Activated CD4-positive, alpha-beta memory T cell treated with anti-CD3 and anti-CD28 coated beads, Interleukin-2, amount 10 ng/mL, durations not matched to agents 7 days and 5 days (primary cell): ENCODE measurements around the gene GOLGA6L1. TPM values are rescaled to one million over a fixed set of nuclear protein-coding genes. Genes with fewer than 3 reads are reported as not detected.
"Not testable (repeated sequence)": the region's sequence is repeated elsewhere in the genome, so short reads cannot be mapped to it uniquely, and the experiment has no call there.

Source experiments
- CTCF ChIA-PET: fragments of 350-600 bp; sonication (Branson Sonifier 250); formaldehyde crosslinking; loops from one replicate; lab custom pipeline; 2021; ENCODE audit warnings: antibody characterized with exemption, inconsistent platforms; lab: Charles Lee
- POLR2A ChIA-PET: fragments of 350-600 bp; sonication (Branson Sonifier 250); formaldehyde crosslinking; loops from one replicate; lab custom pipeline; 2021; ENCODE audit warnings: antibody characterized with exemption; lab: Charles Lee
- DNase-seq: peaks from one replicate; pipeline ENCODE4 v3.0.0-alpha.2; 2020
- H3K27ac Mint-ChIP-seq: one replicate; pipeline ENCODE4 v1.8.0; 2021; ENCODE audit warnings: mild to moderate bottlenecking, mixed read lengths
- H3K27me3 Mint-ChIP-seq: one replicate; pipeline ENCODE4 v1.8.0; 2021; ENCODE audit warnings: mixed read lengths
- H3K36me3 Mint-ChIP-seq: one replicate; pipeline ENCODE4 v1.8.0; 2021; ENCODE audit warnings: low read depth, mixed read lengths
- H3K4me1 Mint-ChIP-seq: one replicate; pipeline ENCODE4 v1.8.0; 2021; ENCODE audit warnings: mixed read lengths
- H3K4me3 Mint-ChIP-seq: one replicate; pipeline ENCODE4 v1.8.0; 2021; ENCODE audit warnings: mild to moderate bottlenecking, mixed read lengths
- H3K9me3 Mint-ChIP-seq: one replicate; pipeline ENCODE4 v1.8.0; 2021; ENCODE audit warnings: mixed read lengths
- total RNA-seq, 2 experiments: library from RNA; stranded (reverse); gene quantifications; one replicate each; pipeline ENCODE4 v1.2.3, GENCODE V29; 2021

Gene GOLGA6L1, protein sequence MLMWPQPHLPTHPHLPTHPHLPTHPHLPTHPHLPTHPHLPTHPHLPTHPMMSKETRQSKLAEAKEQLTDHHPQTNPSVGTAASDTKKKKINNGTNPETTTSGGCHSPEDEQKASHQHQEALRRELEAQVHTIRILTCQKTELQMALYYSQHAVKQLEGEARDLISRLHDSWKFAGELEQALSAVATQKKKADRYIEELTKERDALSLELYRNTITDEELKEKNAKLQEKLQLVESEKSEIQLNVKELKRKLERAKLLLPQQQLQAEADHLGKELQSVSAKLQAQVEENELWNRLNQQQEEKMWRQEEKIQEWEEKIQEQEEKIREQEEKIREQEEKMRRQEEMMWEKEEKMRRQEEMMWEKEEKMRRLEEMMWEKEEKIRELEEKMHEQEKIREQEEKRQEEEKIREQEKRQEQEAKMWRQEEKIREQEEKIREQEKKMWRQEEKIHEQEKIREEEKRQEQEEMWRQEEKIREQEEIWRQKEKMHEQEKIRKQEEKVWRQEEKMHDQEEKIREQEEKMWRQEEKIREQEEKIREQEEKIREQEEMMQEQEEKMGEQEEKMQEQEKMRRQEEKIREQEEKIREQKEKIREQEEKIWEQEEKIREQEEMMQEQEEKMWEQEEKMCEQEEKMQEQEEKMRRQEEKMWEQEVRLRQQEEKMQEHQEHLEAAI
- not detected for total RNA-seq

DNA sequence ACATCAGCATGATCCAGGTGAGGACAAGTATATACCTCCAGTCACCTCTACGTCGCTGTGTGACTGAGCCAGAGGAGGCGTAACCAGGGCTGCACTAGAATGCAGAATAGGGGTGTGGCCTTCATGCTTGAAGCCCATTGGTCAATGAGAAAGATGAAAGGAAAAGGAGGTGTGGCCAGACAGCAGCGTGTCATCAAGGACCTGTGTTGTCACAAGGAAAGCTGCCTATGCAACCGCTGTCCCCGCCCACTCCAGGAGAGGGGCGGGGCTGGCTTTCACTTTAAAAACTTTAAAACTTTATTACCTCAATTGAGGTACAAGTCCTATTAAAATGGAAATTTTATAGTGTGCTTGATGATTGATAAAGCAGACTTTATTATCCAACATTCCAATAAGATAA is at the start of gene GOLGA6L1:
TSS of gene GOLGA6L1 (minus strand) at position 101 of the 400 bp plus-strand sequence. CDS start at position 10, 91 bp downstream.
- H3K27me3 Mint-ChIP-seq, DNase-seq, POLR2A ChIA-PET, H3K36me3 Mint-ChIP-seq, CTCF ChIA-PET, H3K4me1 Mint-ChIP-seq, H3K9me3 Mint-ChIP-seq, H3K27ac Mint-ChIP-seq, H3K4me3 Mint-ChIP-seq: not testable (repeated sequence)

DNA sequence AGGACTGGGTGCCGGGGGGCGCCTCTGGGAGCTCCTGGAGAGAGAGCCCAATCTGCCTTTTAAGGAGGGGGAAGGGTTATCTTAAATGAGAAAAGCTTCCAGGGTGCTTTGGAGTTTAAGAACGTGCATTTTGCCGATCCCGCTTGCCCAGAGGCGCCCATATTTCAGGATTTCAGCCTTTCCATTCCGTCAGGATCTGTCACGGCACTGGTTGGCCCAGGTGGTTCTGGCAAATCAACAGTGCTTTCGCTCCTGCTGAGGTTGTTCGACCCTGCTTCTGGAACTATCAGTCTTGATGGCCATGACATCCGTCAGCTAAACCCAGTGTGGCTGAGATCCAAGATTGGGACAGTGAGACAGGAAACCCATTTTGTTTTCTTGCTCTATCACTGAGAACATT is 44.6 kb upstream of the GOLGA6L1 start:
- H3K9me3 Mint-ChIP-seq, DNase-seq, H3K36me3 Mint-ChIP-seq, H3K27me3 Mint-ChIP-seq, H3K27ac Mint-ChIP-seq, CTCF ChIA-PET, H3K4me3 Mint-ChIP-seq, H3K4me1 Mint-ChIP-seq, POLR2A ChIA-PET: not testable (repeated sequence)

DNA sequence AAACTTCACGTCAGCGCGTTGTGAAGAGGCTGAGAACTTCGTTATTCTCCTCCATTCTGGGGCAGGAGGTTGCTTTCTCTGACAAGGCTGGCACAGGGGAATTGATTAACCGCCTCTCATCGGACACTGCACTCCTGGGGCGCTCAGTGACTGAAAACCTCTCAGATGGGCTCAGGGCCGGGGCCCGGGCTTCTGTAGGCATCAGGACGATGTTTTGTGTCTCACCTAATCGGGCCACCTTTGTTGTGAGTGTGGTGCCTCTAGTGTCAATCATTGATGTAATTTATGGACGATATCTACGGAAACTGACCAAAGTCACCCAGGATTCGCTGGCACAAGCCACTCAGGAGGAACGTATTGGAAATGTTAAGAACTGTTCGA is 43.9 kb upstream of the GOLGA6L1 start:
- POLR2A ChIA-PET, H3K27me3 Mint-ChIP-seq, H3K36me3 Mint-ChIP-seq, H3K27ac Mint-ChIP-seq, H3K4me3 Mint-ChIP-seq, CTCF ChIA-PET, H3K9me3 Mint-ChIP-seq, DNase-seq, H3K4me1 Mint-ChIP-seq: not testable (repeated sequence)

DNA sequence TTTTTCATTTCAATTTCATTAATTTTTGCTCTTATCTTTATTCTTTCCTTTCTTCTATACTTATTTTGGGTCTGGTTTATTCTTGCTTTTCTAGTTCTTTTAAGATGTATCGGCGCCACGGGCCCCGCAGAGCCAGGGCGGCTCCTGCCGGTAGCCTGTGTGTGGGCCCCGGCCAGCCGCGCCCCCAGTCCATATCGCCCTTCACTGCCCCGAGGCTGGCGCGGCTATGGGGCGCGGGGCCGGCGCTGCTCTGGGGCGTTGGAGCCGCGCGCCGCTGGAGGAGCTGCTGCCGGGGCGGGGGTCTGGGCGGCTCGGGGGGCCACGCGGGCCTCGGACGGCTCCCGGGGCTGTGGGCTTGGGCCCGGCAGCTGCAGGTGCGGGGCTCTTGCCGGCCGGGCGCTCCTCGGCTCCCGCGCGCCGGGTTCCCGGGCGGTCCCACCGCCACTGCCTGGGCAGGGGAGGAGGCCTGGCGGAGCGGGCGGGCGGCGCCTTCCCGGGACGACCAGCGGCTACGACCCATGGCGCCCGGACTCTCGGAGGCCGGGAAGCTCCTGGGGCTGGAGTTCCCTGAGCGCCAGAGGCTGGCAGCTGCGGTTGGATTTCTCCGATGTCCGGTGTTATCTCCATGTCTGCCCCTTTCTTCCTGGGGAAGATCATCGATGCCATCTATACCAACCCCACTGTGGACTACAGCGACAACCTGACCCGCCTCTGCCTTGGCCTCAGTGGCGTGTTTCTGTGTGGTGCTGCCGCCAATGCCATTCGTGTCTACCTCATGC is 43.3 kb upstream of the GOLGA6L1 start:
- H3K4me1 Mint-ChIP-seq, H3K4me3 Mint-ChIP-seq, POLR2A ChIA-PET, H3K9me3 Mint-ChIP-seq, H3K36me3 Mint-ChIP-seq, H3K27ac Mint-ChIP-seq, DNase-seq, H3K27me3 Mint-ChIP-seq, CTCF ChIA-PET: not testable (repeated sequence)

DNA sequence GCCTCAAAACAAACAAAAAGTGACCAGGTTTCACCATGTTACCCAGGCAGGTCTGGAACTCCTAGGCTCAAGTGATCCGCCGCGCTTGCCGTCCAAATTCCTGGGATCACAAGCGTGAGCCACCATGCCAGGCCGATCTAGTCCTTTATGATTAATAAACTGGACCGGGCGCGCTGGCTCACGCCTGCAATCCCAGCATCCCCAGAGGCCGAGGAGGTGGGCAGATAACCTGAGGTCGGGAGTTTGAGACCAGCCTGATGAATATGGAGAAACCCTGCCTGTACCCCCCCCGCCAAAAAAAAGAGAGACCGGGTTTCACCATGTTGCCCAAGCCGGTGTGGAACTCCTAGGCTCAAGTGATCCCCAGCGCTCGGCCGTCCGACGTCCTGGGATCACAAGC is 40.1 kb upstream of the GOLGA6L1 start:
- H3K27me3 Mint-ChIP-seq, H3K36me3 Mint-ChIP-seq, H3K4me3 Mint-ChIP-seq, CTCF ChIA-PET, POLR2A ChIA-PET, DNase-seq, H3K27ac Mint-ChIP-seq, H3K4me1 Mint-ChIP-seq, H3K9me3 Mint-ChIP-seq: not testable (repeated sequence)

DNA sequence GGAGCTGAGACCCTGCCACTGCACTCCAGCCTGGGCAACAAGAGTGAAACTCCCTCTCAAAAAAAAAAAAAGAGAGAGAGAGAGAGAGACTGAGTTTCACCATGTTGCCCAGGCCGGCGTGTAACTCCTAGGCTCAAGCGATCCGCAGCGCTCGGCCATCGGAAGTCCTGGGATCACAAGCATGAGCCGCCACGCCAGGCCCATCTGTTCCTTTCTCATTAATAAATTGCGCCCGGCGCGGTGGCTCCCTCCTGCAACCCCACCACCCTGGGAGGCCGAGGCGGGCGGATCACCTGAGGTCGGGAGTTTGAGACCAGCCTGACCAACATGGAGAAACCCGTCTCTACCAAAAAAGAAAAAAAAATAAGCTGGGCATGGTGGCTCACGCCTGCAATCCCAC is 39.0 kb upstream of the GOLGA6L1 start:
- H3K4me3 Mint-ChIP-seq, DNase-seq, H3K36me3 Mint-ChIP-seq, POLR2A ChIA-PET, H3K4me1 Mint-ChIP-seq, H3K27me3 Mint-ChIP-seq, CTCF ChIA-PET, H3K27ac Mint-ChIP-seq, H3K9me3 Mint-ChIP-seq: not testable (repeated sequence)

DNA sequence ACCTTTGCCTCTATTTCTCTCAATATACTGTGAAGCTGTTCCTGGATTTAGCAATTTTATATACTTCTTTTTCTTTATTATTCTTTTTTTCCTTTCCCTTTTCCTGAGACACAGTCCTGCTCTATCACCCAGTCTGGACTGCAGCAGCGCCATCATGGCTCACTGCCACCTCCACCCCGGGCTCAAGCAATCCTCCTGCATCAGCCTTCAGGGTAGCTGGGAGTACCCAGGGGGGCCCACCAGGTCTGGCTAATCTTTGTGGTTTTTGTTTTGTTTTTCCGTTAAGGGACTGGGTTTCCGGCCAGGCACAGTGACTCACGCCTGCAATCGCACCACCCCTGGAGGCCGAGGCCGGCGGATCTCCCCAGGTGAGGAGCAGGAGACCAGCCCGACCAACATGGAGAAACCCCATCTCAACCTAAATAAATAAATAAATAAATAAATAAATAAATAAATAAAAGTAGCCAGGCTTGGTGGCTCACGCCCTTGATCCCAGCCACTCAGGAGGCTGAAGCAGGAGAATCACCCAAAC is 38.1 kb upstream of the GOLGA6L1 start:
- H3K27me3 Mint-ChIP-seq, POLR2A ChIA-PET, CTCF ChIA-PET, H3K36me3 Mint-ChIP-seq, H3K9me3 Mint-ChIP-seq, H3K4me3 Mint-ChIP-seq, H3K4me1 Mint-ChIP-seq, H3K27ac Mint-ChIP-seq, DNase-seq: not testable (repeated sequence)

DNA sequence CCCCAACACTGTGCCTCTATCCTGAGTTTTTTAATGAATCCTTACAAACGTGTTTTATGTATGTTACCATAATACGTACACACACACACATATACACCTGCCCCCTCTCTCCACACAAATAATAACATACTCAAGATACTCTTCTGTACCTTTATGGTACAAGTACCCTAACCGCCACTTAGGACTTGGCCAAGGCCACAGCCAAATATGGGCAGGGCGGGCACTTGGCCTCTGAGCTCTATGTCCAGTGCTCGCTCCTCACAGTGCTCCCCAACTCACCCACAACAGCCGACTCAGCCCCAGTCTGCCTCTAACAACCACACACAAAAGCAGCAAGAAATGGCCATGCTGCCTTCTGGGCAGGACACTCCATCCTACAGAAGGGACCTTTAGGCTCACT is 3.8 kb downstream of the GOLGA6L1 start:
- DNase-seq, H3K27me3 Mint-ChIP-seq, H3K36me3 Mint-ChIP-seq, CTCF ChIA-PET, H3K9me3 Mint-ChIP-seq, H3K4me3 Mint-ChIP-seq, POLR2A ChIA-PET, H3K27ac Mint-ChIP-seq, H3K4me1 Mint-ChIP-seq: not testable (repeated sequence)

DNA sequence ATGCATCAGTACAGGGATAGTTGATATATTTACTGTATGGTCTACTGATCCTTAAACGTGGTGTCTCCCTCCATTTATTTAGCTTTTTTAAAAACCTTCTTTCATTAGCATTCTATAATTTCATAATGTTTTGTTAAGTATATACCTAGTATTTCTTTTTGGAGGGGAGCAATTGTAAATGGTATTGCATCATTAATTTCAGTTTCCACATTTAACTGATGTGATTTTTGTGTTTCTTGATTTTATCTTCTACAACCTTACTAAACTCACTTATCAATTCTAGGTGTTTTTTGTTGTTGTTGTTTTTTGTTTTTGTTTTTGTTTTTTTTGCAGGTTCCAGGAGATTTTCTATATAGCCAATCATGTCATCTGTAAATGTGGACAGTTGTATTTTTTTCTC is 18.4 kb downstream of the GOLGA6L1 start:
- H3K27ac Mint-ChIP-seq, result no peak overlapping the region
- peaks cover 7% of the 10 kb centered on the region for H3K27me3 Mint-ChIP-seq
- DNase-seq, result no peak
- no peaks in the 10 kb centered on the region for H3K4me1 Mint-ChIP-seq
- no peak overlapping the region for H3K4me3 Mint-ChIP-seq
- POLR2A ChIA-PET, result no interaction called here
- CTCF ChIA-PET, result no interaction called here
- no peaks in the 10 kb centered on the region for H3K9me3 Mint-ChIP-seq
- no peaks in the 10 kb centered on the region for H3K36me3 Mint-ChIP-seq

DNA sequence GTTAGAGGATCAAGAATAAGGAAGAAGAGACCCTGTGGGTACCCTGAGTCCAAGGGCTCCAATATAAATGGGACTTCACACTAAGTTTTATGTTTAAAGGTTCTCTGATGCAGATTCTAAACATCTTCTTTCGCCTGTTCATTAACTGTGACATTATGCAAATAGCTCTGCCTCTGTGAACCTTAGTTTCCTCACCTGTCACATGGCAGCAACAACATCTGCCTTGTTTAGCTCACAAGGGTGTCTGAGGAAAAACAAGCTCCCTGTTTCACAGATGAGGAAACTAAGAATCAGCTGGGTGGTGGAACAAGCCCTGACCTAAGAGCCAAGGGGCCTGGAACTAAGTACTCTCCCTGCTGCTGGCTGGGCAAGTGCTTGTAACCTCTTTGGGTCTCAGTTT is 40.8 kb downstream of the GOLGA6L1 start:
- H3K36me3 Mint-ChIP-seq, result no peaks in the 10 kb centered on the region
- H3K4me1 Mint-ChIP-seq, result no peaks in the 10 kb centered on the region
- no peak for DNase-seq
- peaks cover 2% of the 10 kb centered on the region for H3K27me3 Mint-ChIP-seq
- CTCF ChIA-PET, result no interaction called here
- no peak overlapping the region for H3K27ac Mint-ChIP-seq
- POLR2A ChIA-PET, result no interaction called here
- no peaks in the 10 kb centered on the region for H3K9me3 Mint-ChIP-seq
- H3K4me3 Mint-ChIP-seq, result no peak overlapping the region

DNA sequence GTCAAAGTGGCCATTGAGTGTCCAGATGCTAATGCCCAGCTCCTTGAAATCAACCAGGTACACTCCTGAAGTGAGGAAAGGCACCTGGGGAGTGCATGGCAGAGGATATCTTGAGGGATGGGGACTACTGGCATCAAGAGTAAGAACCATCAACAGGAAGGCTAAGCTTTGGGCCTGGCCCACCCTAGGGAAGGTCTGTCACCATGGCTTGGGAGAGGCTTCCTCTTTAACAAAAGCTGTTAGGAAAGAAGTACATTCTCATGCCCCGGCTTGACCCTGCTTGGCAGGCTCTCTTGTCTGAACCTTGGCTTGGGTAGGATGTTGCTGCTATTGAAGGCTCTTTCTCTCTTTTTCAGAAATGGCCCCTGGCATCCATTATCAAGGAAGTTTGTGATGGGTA is 53.5 kb downstream of the GOLGA6L1 start:
- Mint-ChIP-seq H3K36me3 (no peaks in the 10 kb centered on the region), H3K9me3 (no peaks in the 10 kb centered on the region), H3K4me1 (no peaks in the 10 kb centered on the region), H3K27ac (no peak overlapping the region), H3K27me3 (peaks cover 17% of the 10 kb centered on the region), H3K4me3 (no peak overlapping the region)
- DNase-seq, result no peak
- ChIA-PET CTCF (no interaction called here), POLR2A (no interaction called here)

DNA sequence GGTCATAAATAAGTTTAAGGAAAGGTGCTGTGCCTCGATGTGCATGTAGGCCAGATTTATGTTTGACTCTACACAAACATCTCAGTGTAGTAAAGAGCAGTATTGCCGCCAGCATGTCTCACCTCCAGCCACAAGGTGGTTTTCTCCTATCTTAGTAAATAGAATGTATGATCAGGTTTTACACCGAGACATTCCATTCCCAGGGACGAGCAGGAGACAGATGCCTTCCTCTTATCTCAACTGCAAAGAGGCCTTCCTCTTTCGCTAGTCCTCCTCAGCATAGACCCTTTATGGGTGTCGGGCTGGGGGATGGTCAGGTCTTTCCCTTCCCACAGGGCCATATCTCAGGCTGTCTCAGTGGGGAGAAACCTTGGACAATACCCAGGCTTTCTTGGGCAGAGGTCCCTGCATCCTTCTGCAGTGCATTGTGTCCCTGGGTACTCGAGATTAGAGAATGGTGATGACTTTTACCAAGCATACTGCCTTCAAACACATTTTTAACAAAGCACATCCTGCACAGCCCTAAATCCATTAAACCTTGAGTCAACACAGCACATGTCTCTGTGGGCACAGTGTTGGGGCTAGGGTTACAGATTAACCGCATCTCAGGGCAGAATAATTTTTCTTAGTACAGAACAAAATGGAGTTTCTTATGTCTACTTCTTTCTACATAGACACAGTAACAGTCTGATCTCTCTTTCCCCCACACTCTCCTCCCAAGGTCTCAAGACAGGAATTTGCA is 54.5 kb downstream of the GOLGA6L1 start:
- H3K4me3 Mint-ChIP-seq, DNase-seq, H3K9me3 Mint-ChIP-seq, H3K27ac Mint-ChIP-seq, H3K4me1 Mint-ChIP-seq, H3K36me3 Mint-ChIP-seq, POLR2A ChIA-PET, CTCF ChIA-PET: not testable (repeated sequence)
- H3K27me3 Mint-ChIP-seq, result peaks cover 17% of the 10 kb centered on the region

DNA sequence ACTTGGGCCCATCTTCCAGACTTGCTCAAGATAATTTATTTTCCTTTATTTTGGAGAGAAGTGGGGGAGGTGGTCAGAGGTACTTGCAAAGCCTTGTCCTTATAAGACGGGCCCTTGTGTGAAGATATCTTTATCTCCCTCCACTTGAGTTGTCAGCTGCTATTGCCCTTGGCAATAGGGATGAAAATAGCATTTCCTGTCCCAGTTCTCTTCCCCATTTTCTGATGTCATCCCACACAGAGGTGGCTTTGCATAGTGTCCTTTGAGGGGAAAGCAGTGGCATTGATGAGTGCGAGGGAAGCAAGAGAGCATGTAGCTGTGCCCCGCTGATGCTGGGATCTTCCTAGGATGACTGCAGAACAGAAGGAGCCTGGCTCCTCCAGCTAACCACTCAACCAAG is 55.4 kb downstream of the GOLGA6L1 start:
- Mint-ChIP-seq H3K9me3 (no peaks in the 10 kb centered on the region), H3K4me1 (no peaks in the 10 kb centered on the region), H3K27me3 (peaks cover 11% of the 10 kb centered on the region), H3K27ac (no peak overlapping the region), H3K4me3 (no peak overlapping the region), H3K36me3 (no peaks in the 10 kb centered on the region)
- ChIA-PET POLR2A (no interaction called here), CTCF (no interaction called here)
- DNase-seq, result no peak
